ENCODE results near the gene RAB39A. TPM values are rescaled to one million over a fixed set of nuclear protein-coding genes. Genes with fewer than 3 reads are reported as not detected.
"Not testable (repeated sequence)": the region's sequence is repeated elsewhere in the genome, so short reads cannot be mapped to it uniquely, and the experiment has no call there.

Gene RAB39A
- polyA plus RNA-seq = 1 to 10 TPM in 1 of 4 donors, under 1 TPM in 2, not detected in 1; 0.27 to 2.1 (median 0.58) TPM
- long read RNA-seq, donor 1, partial matches to known transcripts = 0 of 1 reads
- long read RNA-seq, donor 1, other reads (novel, unspliced or antisense) = 0 of 1 reads
- long read RNA-seq, donor 2, partial matches to known transcripts = 0 of 1 reads
- long read RNA-seq, donor 2, other reads (novel, unspliced or antisense) = 0 of 1 reads
- long read RNA-seq, donor 3 = 0 reads
- long read RNA-seq, donor 4 = 0 reads
- long read RNA-seq, donor 5 = 0 reads
- long read RNA-seq, donor 6 = 0 reads
- long read RNA-seq, donor 7 = 0 reads
- long read RNA-seq, donor 8 = 0 reads
- long read RNA-seq, donor 9 = 0 reads
- long read RNA-seq, donor 10 = 0 reads

GRCh38 chr11:107928046-107928766 is at the start of gene RAB39A:
TSS of gene RAB39A (plus strand) at chr11:107928448. CDS start at chr11:107928569, 121 bp downstream.
- Histone ChIP-seq H3K36me3 (ENCODE audit: control insufficient read depth in 3 of 3, insufficient read depth in 2 of 3, low read depth in 1 of 3, low read length in 3 of 3) (no peaks in the 10 kb centered on the region), H3K9me3 (ENCODE audit: control insufficient read depth in 2 of 2, insufficient read depth in 1 of 2, low read depth in 1 of 2, low read length in 1 of 2) (no peaks in the 10 kb centered on the region), H3K27me3 (ENCODE audit: control insufficient read depth in 3 of 3, insufficient read depth in 3 of 3, low read length in 3 of 3) (peaks cover 0 to 4% (median 0%) of the 10 kb centered on the region in 3 donors), H3K4me3 (ENCODE audit: low read depth in 1 of 3, low read length in 3 of 3) (peak within 1 kb of the TSS; percentile 38 to 58 (median 45)), H3K4me1 (ENCODE audit: control insufficient read depth in 3 of 3, insufficient read depth in 2 of 3, low read depth in 1 of 3, low read length in 2 of 3) (peaks cover 4 to 6% (median 5%) of the 10 kb centered on the region in 3 donors), H3K27ac (ENCODE audit: low read depth in 1 of 3, low read length in 2 of 3) (peak within 1 kb of the TSS in 2 of 3 donors; percentile 47)
- 1 to 2% (median 1%) methylated on average over 38 to 61 of the region's 61 CpGs for WGBS, 3 donors
- FAIRE-seq (no peak), DNase-seq (peak; percentile 87 to 93)

GRCh38 chr11:107881471-107881870 is 46.8 kb upstream of the RAB39A start:
- not testable (repeated sequence) for H3K36me3 ChIP-seq (ENCODE audit: control insufficient read depth in 3 of 3, insufficient read depth in 2 of 3, low read depth in 1 of 3, low read length in 3 of 3); H3K9me3 ChIP-seq (ENCODE audit: control insufficient read depth in 2 of 2, insufficient read depth in 1 of 2, low read depth in 1 of 2, low read length in 1 of 2); H3K4me1 ChIP-seq (ENCODE audit: control insufficient read depth in 3 of 3, insufficient read depth in 2 of 3, low read depth in 1 of 3, low read length in 2 of 3); H3K4me3 ChIP-seq (ENCODE audit: low read depth in 1 of 3, low read length in 3 of 3); H3K27ac ChIP-seq (ENCODE audit: low read depth in 1 of 3, low read length in 2 of 3); FAIRE-seq; H3K27me3 ChIP-seq (ENCODE audit: control insufficient read depth in 3 of 3, insufficient read depth in 3 of 3, low read length in 3 of 3); DNase-seq
- 91 to 95% (median 93%) methylated on average over 6 to 9 of the region's 9 CpGs for WGBS, 3 donors

- no peaks in the 10 kb centered on the region for H3K4me1 ChIP-seq (ENCODE audit: control insufficient read depth in 3 of 3, insufficient read depth in 2 of 3, low read depth in 1 of 3, low read length in 2 of 3)
- no peak overlapping the region for H3K4me3 ChIP-seq (ENCODE audit: low read depth in 1 of 3, low read length in 3 of 3)
- no peaks in the 10 kb centered on the region for H3K36me3 ChIP-seq (ENCODE audit: control insufficient read depth in 3 of 3, insufficient read depth in 2 of 3, low read depth in 1 of 3, low read length in 3 of 3)
- H3K9me3 ChIP-seq (ENCODE audit: control insufficient read depth in 2 of 2, insufficient read depth in 1 of 2, low read depth in 1 of 2, low read length in 1 of 2) = peaks cover 0 to 9% of the 10 kb centered on the region in 2 donors
- H3K27me3 ChIP-seq (ENCODE audit: control insufficient read depth in 3 of 3, insufficient read depth in 3 of 3, low read length in 3 of 3) = no peaks in the 10 kb centered on the region
- H3K27ac ChIP-seq (ENCODE audit: low read depth in 1 of 3, low read length in 2 of 3) = no peak overlapping the region
- no peak for FAIRE-seq
- peak in 1 of 2 donors; percentile 70 for DNase-seq
- 74 to 95% (median 76%) methylated on average over 3 of the region's 3 CpGs for WGBS, 3 donors
These were observed 46.0 kb upstream of the RAB39A start for GRCh38 chr11:107882095-107882820.

- Histone ChIP-seq H3K27ac (ENCODE audit: low read depth in 1 of 3, low read length in 2 of 3) (no peak overlapping the region), H3K36me3 (ENCODE audit: control insufficient read depth in 3 of 3, insufficient read depth in 2 of 3, low read depth in 1 of 3, low read length in 3 of 3) (no peaks in the 10 kb centered on the region), H3K9me3 (ENCODE audit: control insufficient read depth in 2 of 2, insufficient read depth in 1 of 2, low read depth in 1 of 2, low read length in 1 of 2) (no peaks in the 10 kb centered on the region), H3K4me1 (ENCODE audit: control insufficient read depth in 3 of 3, insufficient read depth in 2 of 3, low read depth in 1 of 3, low read length in 2 of 3) (no peaks in the 10 kb centered on the region), H3K27me3 (ENCODE audit: control insufficient read depth in 3 of 3, insufficient read depth in 3 of 3, low read length in 3 of 3) (no peaks in the 10 kb centered on the region), H3K4me3 (ENCODE audit: low read depth in 1 of 3, low read length in 3 of 3) (no peak overlapping the region)
- FAIRE-seq = no peak
- peak; percentile 20 to 49 for DNase-seq
- 22 to 38% (median 34%) methylated on average over 1 of the region's 1 CpG for WGBS, 3 donors
These were observed 30.0 kb upstream of the RAB39A start for GRCh38 chr11:107898270-107898669.

- Histone ChIP-seq H3K27me3 (ENCODE audit: control insufficient read depth in 3 of 3, insufficient read depth in 3 of 3, low read length in 3 of 3) (peaks cover 0 to 17% (median 0%) of the 10 kb centered on the region in 3 donors), H3K4me3 (ENCODE audit: low read depth in 1 of 3, low read length in 3 of 3) (no peak overlapping the region), H3K27ac (ENCODE audit: low read depth in 1 of 3, low read length in 2 of 3) (no peak overlapping the region), H3K4me1 (ENCODE audit: control insufficient read depth in 3 of 3, insufficient read depth in 2 of 3, low read depth in 1 of 3, low read length in 2 of 3) (no peaks in the 10 kb centered on the region), H3K36me3 (ENCODE audit: control insufficient read depth in 3 of 3, insufficient read depth in 2 of 3, low read depth in 1 of 3, low read length in 3 of 3) (no peaks in the 10 kb centered on the region), H3K9me3 (ENCODE audit: control insufficient read depth in 2 of 2, insufficient read depth in 1 of 2, low read depth in 1 of 2, low read length in 1 of 2) (no peaks in the 10 kb centered on the region)
- FAIRE-seq (no peak), DNase-seq (no peak)
- 74 to 81% (median 74%) methylated on average over 23 of the region's 23 CpGs for WGBS, 3 donors
These were observed 20.0 kb upstream of the RAB39A start for GRCh38 chr11:107908211-107908610.

- not testable (repeated sequence) for H3K9me3 ChIP-seq (ENCODE audit: control insufficient read depth in 2 of 2, insufficient read depth in 1 of 2, low read depth in 1 of 2, low read length in 1 of 2); H3K27ac ChIP-seq (ENCODE audit: low read depth in 1 of 3, low read length in 2 of 3); DNase-seq; H3K4me3 ChIP-seq (ENCODE audit: low read depth in 1 of 3, low read length in 3 of 3); H3K36me3 ChIP-seq (ENCODE audit: control insufficient read depth in 3 of 3, insufficient read depth in 2 of 3, low read depth in 1 of 3, low read length in 3 of 3); FAIRE-seq; H3K4me1 ChIP-seq (ENCODE audit: control insufficient read depth in 3 of 3, insufficient read depth in 2 of 3, low read depth in 1 of 3, low read length in 2 of 3)
- WGBS, 3 donors = 93 to 98% (median 96%) methylated on average over 11 to 36 of the region's 38 CpGs
- peaks cover 0 to 15% (median 0%) of the 10 kb centered on the region in 3 donors for H3K27me3 ChIP-seq (ENCODE audit: control insufficient read depth in 3 of 3, insufficient read depth in 3 of 3, low read length in 3 of 3)
These were observed 15.8 kb upstream of the RAB39A start for GRCh38 chr11:107912415-107912814.

GRCh38 chr11:107915229-107915628 is 13.0 kb upstream of the RAB39A start:
- no peaks in the 10 kb centered on the region for H3K36me3 ChIP-seq (ENCODE audit: control insufficient read depth in 3 of 3, insufficient read depth in 2 of 3, low read depth in 1 of 3, low read length in 3 of 3)
- H3K9me3 ChIP-seq (ENCODE audit: control insufficient read depth in 2 of 2, insufficient read depth in 1 of 2, low read depth in 1 of 2, low read length in 1 of 2) = no peaks in the 10 kb centered on the region
- no peak for DNase-seq
- no peaks in the 10 kb centered on the region for H3K4me1 ChIP-seq (ENCODE audit: control insufficient read depth in 3 of 3, insufficient read depth in 2 of 3, low read depth in 1 of 3, low read length in 2 of 3)
- FAIRE-seq = no peak
- H3K27ac ChIP-seq (ENCODE audit: low read depth in 1 of 3, low read length in 2 of 3) = no peak overlapping the region
- H3K4me3 ChIP-seq (ENCODE audit: low read depth in 1 of 3, low read length in 3 of 3) = no peak overlapping the region
- 90 to 91% (median 91%) methylated on average over 5 of the region's 5 CpGs for WGBS, 3 donors
- peaks cover 0 to 2% (median 0%) of the 10 kb centered on the region in 3 donors for H3K27me3 ChIP-seq (ENCODE audit: control insufficient read depth in 3 of 3, insufficient read depth in 3 of 3, low read length in 3 of 3)

GRCh38 chr11:107916671-107917241 is 11.5 kb upstream of the RAB39A start:
- Histone ChIP-seq H3K4me3 (ENCODE audit: low read depth in 1 of 3, low read length in 3 of 3) (no peak overlapping the region), H3K36me3 (ENCODE audit: control insufficient read depth in 3 of 3, insufficient read depth in 2 of 3, low read depth in 1 of 3, low read length in 3 of 3) (no peaks in the 10 kb centered on the region), H3K4me1 (ENCODE audit: control insufficient read depth in 3 of 3, insufficient read depth in 2 of 3, low read depth in 1 of 3, low read length in 2 of 3) (no peaks in the 10 kb centered on the region), H3K9me3 (ENCODE audit: control insufficient read depth in 2 of 2, insufficient read depth in 1 of 2, low read depth in 1 of 2, low read length in 1 of 2) (no peaks in the 10 kb centered on the region), H3K27me3 (ENCODE audit: control insufficient read depth in 3 of 3, insufficient read depth in 3 of 3, low read length in 3 of 3) (peaks cover 0 to 2% (median 0%) of the 10 kb centered on the region in 3 donors), H3K27ac (ENCODE audit: low read depth in 1 of 3, low read length in 2 of 3) (no peak overlapping the region)
- 34 to 55% (median 37%) methylated on average over 10 to 13 of the region's 13 CpGs for WGBS, 3 donors
- DNase-seq = peak in 1 of 2 donors; percentile 46
- no peak for FAIRE-seq

Measured in small intestine (tissue), 16 donors.